TTC549 (cell line): ENCODE measurements around the gene KCNA3.
"Not testable (repeated sequence)": the region's sequence is repeated elsewhere in the genome, so short reads cannot be mapped to it uniquely, and the experiment has no call there.

Source experiments
- FAIRE-seq: peaks from 2 replicates; lab custom pipeline; 2012; peaks lifted over from hg19 to GRCh38; lab: Jason Lieb, UNC

Gene KCNA3

GRCh38 chr1:110677526-110677925 lies 2.8 kb upstream of the KCNA3 start:
- FAIRE-seq: no peak

DNA sequence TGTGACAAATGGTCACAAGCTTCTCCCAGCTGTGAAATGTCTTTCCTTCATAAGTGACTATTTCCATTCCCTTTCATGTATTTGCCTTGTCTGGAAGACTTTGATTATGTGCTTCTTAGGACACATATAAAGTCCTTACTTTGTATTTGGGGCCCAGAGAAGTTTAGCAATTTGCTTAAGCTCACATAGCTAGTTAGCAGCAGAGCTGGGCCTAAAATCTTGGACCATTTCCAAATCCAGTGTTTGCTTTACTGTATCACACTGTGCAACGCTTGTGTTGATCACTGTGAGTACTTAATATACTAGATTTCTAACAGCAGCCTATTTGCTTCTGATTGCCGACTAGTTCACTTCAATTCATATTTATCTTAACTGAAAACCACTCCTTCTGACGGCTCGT lies 2.2 kb upstream of the KCNA3 start:
- no peak for FAIRE-seq

GRCh38 chr1:110675060-110675791 lies 486 bp upstream of the KCNA3 start:
- no peak for FAIRE-seq

- FAIRE-seq: no peak
Observed at GRCh38 chr1:110673805-110674336, 869 bp downstream of the KCNA3 start.

GRCh38 chr1:110673197-110673701 lies 1.5 kb downstream of the KCNA3 start:
- no peak for FAIRE-seq

DNA sequence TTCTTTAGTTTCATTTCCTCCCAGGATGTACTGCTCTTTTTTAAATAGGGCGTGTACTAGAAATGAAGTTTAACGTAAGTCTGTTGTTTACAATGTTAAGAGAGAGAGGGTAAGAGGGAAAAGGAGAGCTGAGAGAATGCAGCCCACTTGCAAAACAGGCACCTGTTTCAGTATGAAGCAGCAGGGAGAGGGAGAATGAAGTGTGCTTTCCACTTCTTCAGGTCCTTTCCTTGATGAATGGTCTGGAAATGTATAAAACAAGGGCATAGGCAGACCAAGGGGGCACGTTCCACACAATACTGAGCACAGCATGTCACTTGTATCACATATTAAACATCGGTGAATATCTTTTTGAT lies 2.0 kb downstream of the KCNA3 start:
- no peak for FAIRE-seq

- no peak for FAIRE-seq
Observed at GRCh38 chr1:110672001-110672752, 2.6 kb downstream of the KCNA3 start.

GRCh38 chr1:110671361-110671760 lies 3.4 kb downstream of the KCNA3 start:
- FAIRE-seq: no peak

DNA sequence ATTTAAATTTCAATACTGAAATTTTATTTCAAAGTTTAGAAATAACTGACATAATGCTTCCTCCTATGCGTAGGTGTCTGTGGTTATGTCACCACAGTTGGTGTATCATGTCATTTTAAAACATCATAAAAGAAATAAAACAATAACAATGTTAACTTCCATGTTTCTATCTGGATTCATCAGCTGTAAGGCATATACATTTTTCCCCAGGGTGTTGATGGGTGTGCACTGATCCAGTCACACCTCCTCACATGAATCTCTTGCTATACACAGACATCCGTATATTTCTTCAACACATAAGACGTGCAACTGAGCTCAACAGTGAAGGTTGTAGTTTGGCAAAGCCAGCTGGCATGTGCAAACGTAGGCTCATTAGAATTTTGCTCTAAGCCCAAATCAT lies 6.2 kb downstream of the KCNA3 start:
- FAIRE-seq: no peak

DNA sequence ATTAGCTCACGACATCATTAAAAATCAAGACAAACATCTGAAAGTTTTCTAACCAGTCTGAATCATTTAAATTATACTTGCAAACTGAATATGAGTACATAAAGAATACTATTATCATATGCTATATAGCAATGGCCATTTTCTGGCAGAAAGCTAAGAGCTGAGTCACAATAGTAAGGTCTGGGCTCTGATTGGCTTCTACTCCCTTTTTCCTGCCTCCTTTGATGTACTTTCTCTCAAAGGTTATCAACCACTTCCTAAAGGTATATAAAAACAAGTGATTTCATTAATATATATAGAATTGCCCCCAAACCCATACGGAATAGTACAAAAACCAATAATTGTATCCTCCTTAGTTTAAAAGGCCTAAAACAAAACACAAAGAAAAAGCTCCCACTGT lies 7.0 kb downstream of the KCNA3 start:
- FAIRE-seq: no peak

DNA sequence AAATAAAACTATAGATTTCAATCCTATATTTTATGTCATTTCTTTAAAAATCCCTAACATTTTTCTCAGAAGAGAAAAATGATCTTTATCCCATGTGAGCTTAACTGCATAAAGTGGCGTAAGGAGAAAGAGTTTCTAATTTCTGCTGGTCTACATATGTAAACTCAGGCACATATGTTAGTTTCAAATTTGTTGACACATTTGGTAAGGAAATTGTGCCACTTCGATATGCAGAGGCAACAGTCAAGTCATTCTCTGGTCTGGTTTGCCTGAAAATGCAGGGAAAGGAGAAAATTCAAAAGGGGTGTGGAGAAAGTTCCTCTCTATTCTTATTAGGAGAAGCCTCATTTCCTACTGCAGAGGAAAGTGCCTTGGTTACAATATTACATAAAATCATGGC lies 11.5 kb downstream of the KCNA3 start:
- FAIRE-seq: no peak

- not testable (repeated sequence) for FAIRE-seq
Observed at GRCh38 chr1:110659559-110659958, 15.2 kb downstream of the KCNA3 start.

GRCh38 chr1:110657351-110657750 lies 17.4 kb downstream of the KCNA3 start:
- FAIRE-seq: no peak

DNA sequence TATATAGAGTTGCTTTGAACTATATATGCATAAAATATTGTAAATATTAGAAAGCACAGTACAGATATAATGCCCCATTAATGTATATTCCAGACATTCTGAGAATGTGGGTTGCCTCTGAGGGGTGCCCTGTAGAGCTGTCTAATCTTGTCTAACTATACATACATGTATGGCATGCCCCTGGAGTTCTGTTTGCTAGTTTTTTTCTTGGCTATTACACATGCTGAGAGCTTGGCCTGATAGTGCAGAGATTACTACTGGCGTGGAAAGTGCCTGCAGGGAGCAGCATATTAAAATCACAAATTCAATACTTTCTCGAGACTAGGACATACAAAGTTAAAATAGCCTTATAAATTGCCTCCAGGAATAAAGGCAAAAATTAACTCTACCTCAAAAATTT lies 24.1 kb downstream of the KCNA3 start:
- no peak for FAIRE-seq

GRCh38 chr1:110648417-110648816 lies 26.3 kb downstream of the KCNA3 start:
- no peak for FAIRE-seq

DNA sequence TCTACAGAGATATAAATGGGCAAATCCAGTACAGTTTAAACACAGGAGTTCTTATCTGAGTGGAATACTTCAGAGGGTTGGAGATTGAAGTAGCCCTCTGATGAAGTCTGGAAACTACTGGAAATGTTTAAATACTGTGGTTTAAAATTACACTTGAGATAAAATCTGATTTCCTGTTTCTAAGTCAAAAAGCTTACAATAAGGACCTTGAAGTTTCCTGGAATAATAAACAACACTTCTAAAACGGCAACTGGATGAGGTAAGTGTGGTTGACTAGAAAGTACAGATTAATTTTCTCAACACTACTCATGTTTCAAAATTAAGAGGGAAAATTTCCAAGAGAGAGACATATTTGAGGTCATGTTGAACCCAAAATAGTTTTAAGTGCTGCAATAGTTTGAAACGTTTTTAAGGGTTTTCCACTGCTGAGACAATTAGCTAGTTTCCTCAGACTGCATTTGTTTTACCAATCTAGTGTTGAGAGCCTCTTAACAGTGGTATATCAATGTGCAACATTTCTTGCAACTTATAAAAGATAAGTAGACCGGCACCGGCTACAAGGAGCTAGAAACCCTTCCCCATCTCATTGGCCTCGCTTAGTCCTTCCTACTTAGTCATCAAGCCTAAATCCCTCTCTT lies 27.4 kb downstream of the KCNA3 start:
- no peak for FAIRE-seq

- FAIRE-seq: no peak
Observed at GRCh38 chr1:110645821-110646735, 28.7 kb downstream of the KCNA3 start.

- no peak for FAIRE-seq
Observed at GRCh38 chr1:110645211-110645610, 29.5 kb downstream of the KCNA3 start.

DNA sequence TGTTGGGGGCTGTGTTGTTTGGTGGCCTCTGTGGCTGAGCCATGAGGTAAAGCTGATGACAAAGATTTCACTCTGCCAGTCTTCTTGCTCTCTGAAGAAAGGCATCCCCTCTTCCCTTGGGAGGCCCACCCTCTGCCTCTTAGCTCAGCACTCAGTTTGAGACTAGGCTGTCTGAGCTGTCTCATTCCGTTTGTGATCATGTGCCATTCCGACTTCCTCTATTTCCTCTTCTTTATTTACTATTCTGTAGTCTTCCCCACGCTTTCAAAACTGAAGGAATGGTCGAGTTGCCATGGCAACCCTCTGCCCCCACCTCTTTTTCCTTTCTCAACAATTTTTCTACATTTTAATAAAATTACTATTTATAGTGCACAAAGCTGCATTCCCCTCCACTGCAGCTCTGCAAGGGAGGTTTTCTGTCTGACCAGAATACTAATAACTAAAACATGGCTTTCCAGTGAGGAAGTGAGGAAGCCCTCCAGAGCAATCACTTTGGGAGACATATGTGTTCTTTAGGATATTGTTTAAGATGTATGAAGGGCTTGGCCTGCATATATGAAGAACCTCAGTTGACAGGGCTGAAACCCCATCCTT lies 30.8 kb downstream of the KCNA3 start:
- FAIRE-seq: no peak

GRCh38 chr1:110639724-110640386 lies 34.9 kb downstream of the KCNA3 start:
- no peak for FAIRE-seq

GRCh38 chr1:110638556-110638955 lies 36.2 kb downstream of the KCNA3 start:
- no peak for FAIRE-seq
